SK-MEL-5 (cell line): Measurements from ENCODE around the gene LAMA3. TPM values are rescaled to one million over a fixed set of nuclear protein-coding genes. Genes with fewer than 3 reads are reported as not detected.
A peak's percentile ranks its signal among the peaks of the same experiment; 100 is the strongest.
"Not testable (repeated sequence)": the region's sequence is repeated elsewhere in the genome, so short reads cannot be mapped to it uniquely, and the experiment has no call there.

Experiments used
- DNase-seq: peaks from one replicate; pipeline ENCODE4 v3.0.0-alpha.2; 2016; ENCODE audit warnings: low read depth, low spot score
- in situ Hi-C: cut with HindIII; loops from 2 replicates; pipeline ENCODE4 v1.10.0; 2016; ENCODE audit warnings: low sequenced_read_pairs, high pct_unique_total_duplicates, low pct_unique_long_range_greater_than_20kb
- total RNA-seq: library from RNA; depleted of rRNA; stranded (reverse); fragments of >200 nt; shearing (Covaris generic); gene quantifications from 2 replicates; pipeline ENCODE4 v1.2.3, GENCODE V29; 2014

The LAMA3 gene
- total RNA-seq, 1 experiment from 2014 or later = 1.1 TPM

GRCh38 chr18:23738575-23738974 lies 49.3 kb downstream of the LAMA3 start:
- no peak for DNase-seq
- in situ Hi-C loops = no loop called here

GRCh38 chr18:23740105-23740830 lies 51.0 kb downstream of the LAMA3 start:
- in situ Hi-C loops = no loop called here
- no peak for DNase-seq

DNA sequence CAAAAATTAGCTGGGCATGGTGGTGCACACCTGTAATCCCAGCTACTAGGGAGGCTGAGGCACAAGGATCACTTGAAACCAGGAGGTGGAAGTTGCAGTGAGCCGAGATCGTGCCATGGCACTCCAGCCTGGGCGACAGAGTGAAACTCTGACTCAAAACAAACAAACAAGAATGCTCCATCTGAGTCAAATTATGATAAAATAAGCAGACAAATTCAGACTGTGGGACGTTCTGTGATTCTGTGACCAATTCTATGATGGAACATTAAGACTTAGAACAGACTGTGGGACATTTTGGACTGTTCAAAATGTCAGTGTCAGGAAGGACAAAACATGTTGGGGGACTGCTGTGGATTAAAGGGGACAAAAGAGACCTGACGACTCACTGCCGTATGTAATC lies 52.7 kb downstream of the LAMA3 start:
- in situ Hi-C loops = not testable (repeated sequence)

GRCh38 chr18:23743733-23744333 lies 54.6 kb downstream of the LAMA3 start:
- in situ Hi-C loops = no loop called here
- no peak for DNase-seq

More for the DNA sequence above, 52.7 kb downstream of the LAMA3 start:
- DNase-seq = not testable (repeated sequence)

GRCh38 chr18:23745366-23745765 lies 56.1 kb downstream of the LAMA3 start:
- DNase-seq = no peak
- in situ Hi-C loops = no loop called here

GRCh38 chr18:23746851-23747250 lies 57.6 kb downstream of the LAMA3 start:
- in situ Hi-C loops = no loop called here
- no peak for DNase-seq

GRCh38 chr18:23752363-23752762 lies 63.1 kb downstream of the LAMA3 start:
- in situ Hi-C loops = no loop called here
- no peak for DNase-seq

DNA sequence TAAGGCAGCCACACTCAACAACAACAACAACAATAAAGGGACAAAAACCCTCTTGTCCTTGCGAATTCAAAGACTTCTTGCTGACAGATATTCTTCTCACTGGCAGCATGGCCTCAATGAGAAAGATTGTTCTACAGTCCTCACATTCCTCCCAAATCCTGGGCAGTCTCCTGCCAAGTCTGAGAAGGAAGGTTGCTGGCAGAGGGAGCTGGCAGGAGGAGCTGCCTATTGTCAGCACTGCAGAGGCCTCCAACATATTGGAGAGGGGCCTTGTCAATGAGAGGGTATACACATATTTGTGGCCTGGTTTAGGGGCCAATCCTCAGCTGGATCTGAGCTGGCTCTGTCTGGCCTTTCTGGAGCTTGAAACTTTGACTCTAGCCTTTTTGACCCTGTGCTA lies 63.5 kb downstream of the LAMA3 start:
- in situ Hi-C loops = no loop called here
- DNase-seq = peak; percentile 69

DNA sequence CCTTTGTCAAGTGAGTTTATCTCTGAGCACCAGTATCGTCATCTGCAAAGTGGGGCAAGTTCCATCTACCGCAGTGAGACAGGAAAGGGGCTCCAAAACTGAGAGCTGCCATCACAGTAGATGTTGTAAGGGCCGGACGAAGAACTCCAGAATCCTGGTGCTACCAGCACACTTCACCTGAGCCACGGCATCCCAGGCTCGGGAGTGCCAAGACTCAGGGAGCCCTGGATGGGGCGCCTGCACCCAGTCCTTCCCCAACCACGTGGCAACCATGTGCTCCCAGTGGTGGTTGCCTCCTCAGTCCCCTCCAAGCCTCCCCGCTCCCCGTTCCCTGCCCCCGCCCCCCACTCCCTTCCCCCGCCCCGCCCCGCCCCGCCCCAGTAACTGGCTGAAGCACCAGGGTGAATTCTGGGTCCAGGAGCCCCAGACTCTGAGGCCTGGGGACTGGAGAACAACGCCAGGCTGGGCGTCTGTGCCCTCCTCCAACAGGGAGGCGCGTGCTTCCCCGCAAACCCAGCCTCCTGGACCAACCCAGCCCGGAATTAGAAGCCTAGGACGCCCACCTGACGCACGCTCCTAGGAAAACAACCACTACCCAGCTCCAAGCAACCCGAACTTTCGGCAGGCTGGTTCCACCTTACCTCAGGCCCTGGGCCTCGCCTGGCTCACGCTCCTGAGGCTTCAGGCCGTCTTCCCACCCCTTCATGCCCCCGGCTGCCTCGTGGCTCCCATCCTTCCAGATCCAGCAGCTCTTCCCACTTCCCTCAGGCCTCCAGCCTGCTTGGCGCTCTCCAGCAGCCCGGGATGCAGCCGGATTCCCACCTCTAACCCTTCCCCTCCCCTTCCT lies 67.6 kb downstream of the LAMA3 start:
- DNase-seq = no peak
- in situ Hi-C loops = no loop called here

DNA sequence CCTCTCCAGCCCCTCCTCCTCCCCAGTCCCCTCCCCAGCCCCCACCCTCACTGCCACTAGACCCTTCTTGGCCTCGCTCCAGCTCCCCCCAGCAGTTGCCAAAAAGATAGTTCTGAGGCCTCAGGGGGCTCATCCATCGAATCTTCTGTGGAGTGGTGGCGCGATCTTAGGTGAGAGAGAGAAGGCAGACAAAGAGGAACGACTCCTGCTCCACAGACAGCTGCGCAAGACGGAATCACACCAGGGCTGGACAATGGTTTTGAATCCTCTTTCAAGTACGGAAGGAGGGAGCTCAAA lies 68.1 kb downstream of the LAMA3 start:
- in situ Hi-C loops = no loop called here
- DNase-seq = no peak

DNA sequence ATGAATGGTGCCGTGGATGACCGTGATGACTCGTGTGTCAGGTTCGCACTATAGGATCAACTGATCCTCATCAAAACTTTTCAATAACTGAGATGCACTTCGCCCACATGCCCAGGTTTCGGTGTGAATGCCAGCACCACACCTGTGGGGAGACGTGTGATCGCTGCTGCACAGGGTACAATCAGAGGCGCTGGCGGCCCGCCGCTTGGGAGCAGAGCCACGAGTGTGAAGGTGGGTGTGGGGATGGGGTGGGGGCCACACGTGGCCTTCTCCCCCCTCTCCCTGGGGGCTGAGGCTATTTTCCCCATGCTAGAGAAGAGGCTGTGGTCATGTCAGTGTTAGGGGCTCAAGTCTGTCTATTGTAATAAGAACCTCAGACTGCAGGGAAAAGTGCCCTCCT lies 69.0 kb downstream of the LAMA3 start:
- in situ Hi-C loops = no loop called here
- no peak for DNase-seq

- no peak for DNase-seq
- in situ Hi-C loops = no loop called here
Measured at GRCh38 chr18:23761941-23762340, 72.7 kb downstream of the LAMA3 start.

DNA sequence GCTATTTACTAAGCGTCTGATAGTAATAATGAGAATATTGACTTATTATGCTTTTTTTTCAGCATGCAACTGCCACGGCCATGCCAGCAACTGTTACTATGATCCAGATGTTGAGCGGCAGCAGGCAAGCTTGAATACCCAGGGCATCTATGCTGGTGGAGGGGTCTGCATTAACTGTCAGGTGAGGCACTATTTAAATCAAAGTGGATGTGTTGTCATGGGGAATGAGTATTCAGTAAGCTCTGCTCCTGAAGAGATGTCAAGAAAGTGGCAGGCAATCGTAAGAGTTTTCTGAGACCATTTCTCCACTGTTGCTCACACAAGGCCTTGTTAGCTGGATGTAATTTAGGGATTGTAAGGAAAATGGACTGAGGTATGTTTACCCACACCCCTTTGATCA lies 74.1 kb downstream of the LAMA3 start:
- DNase-seq = no peak
- in situ Hi-C loops = no loop called here

DNA sequence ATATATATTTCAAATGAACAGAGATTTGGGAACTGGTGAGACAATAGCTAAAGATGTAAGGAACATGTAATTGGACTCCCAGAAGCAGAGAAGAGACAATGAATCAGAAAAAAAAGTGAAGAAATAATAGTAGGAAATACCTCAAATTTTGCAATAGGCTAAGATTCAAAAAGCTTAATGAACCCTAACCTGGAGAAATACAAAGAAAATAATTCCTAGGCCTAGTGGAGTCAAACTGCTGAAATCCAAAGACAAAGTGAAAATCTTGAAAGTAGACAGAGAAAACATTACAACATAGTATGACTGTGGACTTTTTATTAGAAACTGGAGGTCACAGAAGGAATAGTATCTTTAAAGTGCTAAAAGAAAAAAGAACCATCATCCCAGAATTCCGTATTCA lies 76.7 kb downstream of the LAMA3 start:
- no peak for DNase-seq
- in situ Hi-C loops = no loop called here

DNA sequence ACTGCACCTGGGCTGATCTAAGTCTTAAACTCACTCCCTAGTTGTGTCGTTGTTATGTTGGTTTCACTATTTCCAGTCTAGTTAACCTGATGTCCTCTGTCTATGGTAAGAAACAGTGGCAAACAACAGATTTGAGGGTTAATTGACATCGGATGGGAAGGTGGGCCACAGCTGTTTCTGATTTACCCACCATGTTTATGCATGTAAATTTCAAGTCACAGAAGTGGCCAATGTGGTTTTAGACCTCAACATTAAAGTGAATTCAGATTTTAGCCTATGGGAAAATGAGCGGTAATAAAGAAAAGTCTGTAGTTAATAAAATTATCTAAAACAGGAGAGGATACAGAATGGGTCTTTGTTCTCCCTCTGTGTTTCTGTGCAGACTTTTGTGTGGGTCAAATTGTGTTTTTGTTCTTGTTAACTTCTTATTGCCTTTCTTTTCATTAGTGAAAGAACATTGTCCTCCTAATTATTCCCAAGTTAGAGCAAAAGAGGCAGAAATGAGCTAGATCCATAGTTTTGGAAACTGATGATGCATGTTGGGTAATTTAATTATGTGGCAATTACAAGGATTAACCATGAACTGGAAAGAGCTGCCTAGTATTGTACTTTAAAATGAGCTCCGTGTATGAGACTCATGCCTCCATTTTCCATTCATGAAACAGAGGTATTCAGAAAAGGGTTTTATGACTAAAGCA lies 83.2 kb downstream of the LAMA3 start:
- in situ Hi-C loops = no loop called here

DNA sequence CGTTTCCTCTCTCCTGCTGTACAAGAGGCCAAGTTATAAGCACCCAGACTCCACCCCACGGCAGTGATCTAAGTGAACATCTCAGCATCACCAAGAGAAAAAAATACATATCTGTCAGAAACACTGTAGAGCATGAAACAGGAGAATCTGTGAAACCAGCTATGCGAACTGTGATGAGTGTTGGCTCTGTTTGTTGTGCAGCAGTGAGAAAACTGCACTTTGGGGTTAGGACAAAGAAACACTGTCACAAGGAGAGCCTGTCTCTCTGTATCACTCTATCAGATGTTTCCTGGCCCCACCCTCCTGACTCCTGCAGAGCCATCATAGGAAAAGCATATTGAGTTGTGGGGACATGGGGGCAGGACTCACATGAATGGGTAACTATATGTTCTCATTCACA lies 87.1 kb downstream of the LAMA3 start:
- in situ Hi-C loops = no loop called here

More for the DNA sequence above, 83.2 kb downstream of the LAMA3 start:
- DNase-seq = no peak

DNA sequence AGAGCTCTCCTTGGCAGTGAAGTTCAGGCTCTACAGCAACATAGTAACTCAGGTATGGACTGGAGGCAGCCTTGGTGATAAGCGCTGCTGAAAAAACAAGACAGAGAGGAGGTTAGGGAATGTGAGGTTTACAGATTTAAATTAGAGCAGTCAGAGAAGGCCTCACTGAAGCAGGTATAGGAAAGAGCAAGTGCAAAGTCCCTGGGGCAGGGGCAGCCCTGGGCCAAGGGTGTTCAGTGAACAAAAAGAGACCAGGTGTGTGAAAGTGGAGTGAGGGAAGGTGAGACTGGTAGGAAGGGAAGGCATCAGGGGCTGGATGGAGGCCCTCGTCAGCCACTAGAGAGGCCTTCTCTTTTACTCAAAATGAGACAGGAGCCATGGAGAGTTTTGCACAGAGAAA lies 89.6 kb downstream of the LAMA3 start:
- in situ Hi-C loops = no loop called here
- DNase-seq = no peak

More for the DNA sequence above, 87.1 kb downstream of the LAMA3 start:
- DNase-seq = peak; percentile 82

DNA sequence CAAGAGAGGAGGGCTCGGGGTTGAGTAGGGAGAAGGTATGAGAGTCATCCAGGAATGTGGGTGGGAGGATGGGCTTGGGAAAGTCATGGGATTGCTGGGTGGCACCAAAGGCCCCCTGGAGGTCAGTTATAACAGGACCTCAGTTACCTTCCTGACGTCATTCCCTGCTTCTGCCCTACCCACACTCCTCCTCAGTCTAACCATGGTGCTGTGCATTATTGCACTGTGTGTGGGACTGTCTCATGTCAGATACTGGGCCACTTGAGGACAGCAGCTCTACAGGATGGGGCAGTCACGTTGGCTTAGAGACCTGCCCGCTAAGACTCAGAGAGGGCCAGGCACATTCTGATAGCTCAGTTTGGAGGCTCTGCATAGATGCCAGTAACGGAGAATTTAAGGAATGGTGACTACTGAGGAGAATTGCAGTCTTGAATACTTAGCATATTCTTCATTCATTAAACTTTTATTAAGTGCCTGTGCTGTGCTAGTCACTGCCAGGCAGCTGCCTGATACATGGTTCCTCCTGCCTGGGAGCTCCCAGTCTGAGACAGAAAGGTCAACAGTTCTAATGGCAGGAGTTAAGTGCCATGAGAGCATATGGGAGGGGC lies 90.5 kb downstream of the LAMA3 start:
- DNase-seq = peak; percentile 74
- in situ Hi-C loops = no loop called here
